ENCODE measurements around the gene AFF3.

The AFF3 gene

DNA sequence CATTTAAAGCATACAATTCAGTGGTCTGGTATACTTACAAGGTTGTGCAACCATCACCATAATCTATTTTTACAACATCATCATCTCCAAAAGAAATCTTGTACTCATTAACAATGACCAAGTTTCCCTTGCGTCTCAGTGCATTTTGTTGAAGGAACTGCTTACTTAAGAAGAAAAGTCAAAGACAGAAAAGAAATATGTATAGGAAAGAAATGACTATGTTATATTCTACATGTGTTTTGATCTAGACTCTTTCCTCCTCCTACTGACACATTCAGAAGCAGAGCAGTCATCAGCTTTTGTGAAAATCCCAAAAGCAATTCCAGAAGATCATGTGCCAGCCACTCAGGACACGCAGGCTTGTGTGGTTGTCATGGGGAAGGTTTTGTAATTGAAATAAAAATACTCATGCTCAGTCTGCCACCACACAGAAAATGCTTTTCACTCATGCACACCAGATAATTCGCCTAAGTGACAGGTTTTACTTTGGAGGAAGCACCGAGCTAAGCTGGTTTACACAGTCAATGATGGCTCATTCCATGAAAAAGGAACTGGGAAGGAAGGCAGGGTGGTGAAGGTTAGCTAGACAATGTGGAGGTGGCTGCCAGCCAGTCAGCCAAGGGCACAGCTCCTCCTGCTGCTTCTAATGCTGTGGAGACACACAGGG is 494.1 kb downstream of the AFF3 start:
- Histone ChIP-seq H3K27ac (ENCODE audit: low read depth, low read length) (no peak overlapping the region), H3K4me2 (ENCODE audit: low read length) (no peak overlapping the region)
- TF ChIP-seq CTCF (IDR thresholded peaks at IDR 0.05; ENCODE audit: low read depth, low read length, poor library complexity, severe bottlenecking) (no peak), EZH2phosphoT487 (IDR thresholded peaks at IDR 0.05; ENCODE audit: borderline replicate concordance, low read length) (no peak)

DNA sequence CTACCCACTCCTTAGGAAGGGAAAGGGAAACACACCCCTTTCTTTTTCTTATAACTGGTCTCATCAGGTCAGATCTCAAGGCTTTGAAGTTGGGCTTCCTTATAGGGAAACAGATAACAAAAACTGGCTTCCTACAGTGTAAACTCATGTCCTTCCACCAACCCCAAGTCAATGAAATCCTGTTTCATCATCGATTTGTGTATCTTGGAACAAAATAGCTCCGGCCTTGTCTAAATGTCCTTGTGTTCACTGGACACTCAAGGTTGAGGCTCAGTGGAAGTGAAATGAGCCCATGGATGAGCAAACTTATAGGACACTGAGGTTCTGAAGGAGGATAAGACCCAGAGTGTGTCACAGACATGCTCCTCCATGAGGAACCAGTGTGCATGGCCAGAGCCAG is 496.4 kb downstream of the AFF3 start:
- Histone ChIP-seq H3K9me2 (replicated peaks; ENCODE audit: control insufficient read depth, low read length) (no peaks in the 10 kb centered on the region), H3K4me2 (ENCODE audit: low read length) (no peak overlapping the region), H3K9me3 (ENCODE audit: control insufficient read depth, insufficient read depth, low read length) (no peaks in the 10 kb centered on the region), H3F3A (ENCODE audit: control insufficient read depth, insufficient read depth) (peaks cover 9% of the 10 kb centered on the region), H3K36me3 (ENCODE audit: control insufficient read depth, low read length) (peaks cover 3% of the 10 kb centered on the region), H3K79me2 (ENCODE audit: control insufficient read depth, low read length) (no peaks in the 10 kb centered on the region), H3K4me1 (ENCODE audit: control insufficient read depth, low read length) (peaks cover 68% of the 10 kb centered on the region), H3K27ac (ENCODE audit: low read depth, low read length) (no peak overlapping the region), H3K27me3 (ENCODE audit: control insufficient read depth, low read length) (no peaks in the 10 kb centered on the region), H4K20me1 (ENCODE audit: control insufficient read depth, insufficient read depth, low read depth, low read length) (no peaks in the 10 kb centered on the region), H3K4me3 (ENCODE audit: low read length) (no peak overlapping the region)
- TF ChIP-seq EZH2phosphoT487 (IDR thresholded peaks at IDR 0.05; ENCODE audit: borderline replicate concordance, low read length) = no peak
- no peak for TF ChIP-seq CTCF (IDR thresholded peaks at IDR 0.05; ENCODE audit: low read depth, low read length, poor library complexity, severe bottlenecking)

More for the DNA sequence above, 494.1 kb downstream of the AFF3 start:
- H3K4me3 ChIP-seq (ENCODE audit: low read length) = no peak overlapping the region
- no peaks in the 10 kb centered on the region for H3K79me2 ChIP-seq (ENCODE audit: control insufficient read depth, low read length)
- H3K27me3 ChIP-seq (ENCODE audit: control insufficient read depth, low read length) = no peaks in the 10 kb centered on the region
- no peaks in the 10 kb centered on the region for H3F3A ChIP-seq (ENCODE audit: control insufficient read depth, insufficient read depth)
- H3K9me3 ChIP-seq (ENCODE audit: control insufficient read depth, insufficient read depth, low read length) = no peaks in the 10 kb centered on the region
- H3K9me2 ChIP-seq (replicated peaks; ENCODE audit: control insufficient read depth, low read length) = no peaks in the 10 kb centered on the region
- H4K20me1 ChIP-seq (ENCODE audit: control insufficient read depth, insufficient read depth, low read depth, low read length) = no peaks in the 10 kb centered on the region
- H3K36me3 ChIP-seq (ENCODE audit: control insufficient read depth, low read length) = peaks cover 3% of the 10 kb centered on the region
- H3K4me1 ChIP-seq (ENCODE audit: control insufficient read depth, low read length) = peaks cover 45% of the 10 kb centered on the region

DNA sequence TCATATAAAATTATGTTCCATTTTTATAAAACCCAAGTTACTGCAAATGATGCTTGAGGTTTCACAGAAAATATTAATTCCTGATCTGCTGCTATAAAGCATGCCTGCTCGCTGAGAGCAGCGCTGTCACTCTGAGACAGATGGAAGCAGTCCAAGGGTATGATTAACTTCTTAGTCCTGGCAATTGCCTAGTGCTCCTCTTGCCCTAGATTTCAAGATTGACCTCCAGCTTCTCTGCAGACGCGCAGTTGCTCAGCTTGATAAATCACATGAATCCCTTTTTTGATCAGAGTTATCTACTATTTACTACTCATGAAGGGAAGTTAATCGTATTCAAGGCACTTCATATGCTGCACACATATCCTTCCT is 498.0 kb downstream of the AFF3 start:
- peaks cover 22% of the 10 kb centered on the region for H3F3A ChIP-seq (ENCODE audit: control insufficient read depth, insufficient read depth)
- no peaks in the 10 kb centered on the region for H3K27me3 ChIP-seq (ENCODE audit: control insufficient read depth, low read length)
- H3K9me2 ChIP-seq (replicated peaks; ENCODE audit: control insufficient read depth, low read length) = no peaks in the 10 kb centered on the region
- TF ChIP-seq CTCF (IDR thresholded peaks at IDR 0.05; ENCODE audit: low read depth, low read length, poor library complexity, severe bottlenecking) (no peak), EZH2phosphoT487 (IDR thresholded peaks at IDR 0.05; ENCODE audit: borderline replicate concordance, low read length) (no peak)
- no peak overlapping the region for H3K4me3 ChIP-seq (ENCODE audit: low read length)
- H3K4me1 ChIP-seq (ENCODE audit: control insufficient read depth, low read length) = peaks cover 84% of the 10 kb centered on the region
- peaks cover 3% of the 10 kb centered on the region for H3K36me3 ChIP-seq (ENCODE audit: control insufficient read depth, low read length)
- peak overlapping the region; percentile 18 for H3K27ac ChIP-seq (ENCODE audit: low read depth, low read length)
- H3K4me2 ChIP-seq (ENCODE audit: low read length) = peak overlapping the region; percentile 32
- H3K9me3 ChIP-seq (ENCODE audit: control insufficient read depth, insufficient read depth, low read length) = no peaks in the 10 kb centered on the region
- H4K20me1 ChIP-seq (ENCODE audit: control insufficient read depth, insufficient read depth, low read depth, low read length) = no peaks in the 10 kb centered on the region
- H3K79me2 ChIP-seq (ENCODE audit: control insufficient read depth, low read length) = no peaks in the 10 kb centered on the region
